Adipocyte (in vitro differentiated cells): Measurements from ENCODE around the gene KRTAP4-1.
A peak's percentile ranks its signal among the peaks of the same experiment; 100 is the strongest.
"Not testable (repeated sequence)": the region's sequence is repeated elsewhere in the genome, so short reads cannot be mapped to it uniquely, and the experiment has no call there.

Experiments
- DNase-seq: peaks from one replicate; pipeline ENCODE4 v3.0.0-alpha.2; 2015; ENCODE audit warnings: low read depth
- H3K27me3 ChIP-seq: replicated peaks from 2 replicates; pipeline ENCODE4 v1.7.0; 2013; ENCODE audit warnings: mild to moderate bottlenecking, low read length, moderate library complexity; ENCODE audit not compliant: control insufficient read depth, insufficient read depth
- H3K36me3 ChIP-seq: 2 replicates; pipeline ENCODE4 v1.7.0; 2013; ENCODE audit warnings: low read length, mild to moderate bottlenecking, moderate library complexity; ENCODE audit not compliant: control insufficient read depth, insufficient read depth, severe bottlenecking
- H3K4me1 ChIP-seq: 2 replicates; pipeline ENCODE4 v1.7.0; 2013; ENCODE audit warnings: mild to moderate bottlenecking, low read length, moderate library complexity; ENCODE audit not compliant: control insufficient read depth, insufficient read depth
- H3K4me3 ChIP-seq: 2 replicates; pipeline ENCODE4 v1.7.0; 2013; ENCODE audit warnings: mild to moderate bottlenecking, low read length, moderate library complexity
- H3K9ac ChIP-seq: 2 replicates; pipeline ENCODE4 v1.7.0; 2013; ENCODE audit warnings: mild to moderate bottlenecking, low read length, moderate library complexity
- H3K9me3 ChIP-seq: 2 replicates; pipeline ENCODE4 v1.7.0; 2013; ENCODE audit warnings: mild to moderate bottlenecking, low read length, moderate library complexity; ENCODE audit not compliant: control insufficient read depth

KRTAP4-1 gene

DNA sequence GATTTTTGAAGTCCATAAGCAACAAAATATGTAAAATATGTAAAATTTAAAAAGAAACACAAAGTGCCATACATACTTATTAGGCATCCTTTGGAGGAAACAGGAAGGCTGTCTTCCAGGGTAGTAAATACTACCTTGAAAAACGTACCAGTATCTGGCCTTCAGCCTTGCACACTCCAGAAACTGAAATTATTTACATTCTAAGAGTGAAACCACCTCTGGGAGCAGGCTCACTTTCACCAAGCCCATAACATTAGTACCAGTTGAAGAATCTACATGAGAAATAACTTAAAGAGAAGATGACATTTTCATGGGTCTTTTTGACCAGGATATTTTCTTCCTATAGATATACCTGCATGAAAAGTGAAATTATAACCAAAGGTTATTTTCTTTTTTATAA lies 11.4 kb upstream of the KRTAP4-1 start:
- peaks cover 3% of the 10 kb centered on the region for H3K9me3 ChIP-seq
- no peak overlapping the region for H3K4me3 ChIP-seq
- no peak for DNase-seq

DNA sequence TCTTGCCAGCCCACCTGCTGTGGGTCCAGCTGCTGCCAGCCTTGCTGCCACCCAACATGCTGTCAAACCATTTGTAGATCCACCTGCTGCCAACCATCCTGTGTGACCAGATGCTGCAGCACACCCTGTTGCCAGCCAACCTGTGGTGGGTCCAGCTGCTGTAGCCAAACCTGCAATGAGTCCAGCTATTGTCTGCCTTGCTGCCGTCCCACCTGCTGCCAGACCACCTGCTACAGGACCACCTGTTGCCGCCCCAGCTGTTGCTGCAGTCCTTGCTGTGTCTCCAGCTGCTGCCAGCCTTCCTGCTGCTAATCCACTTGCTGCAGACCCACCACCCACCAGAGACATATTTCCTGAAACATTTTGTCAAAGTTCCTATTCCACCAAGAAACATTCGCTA lies 5.6 kb upstream of the KRTAP4-1 start:
- Histone ChIP-seq H3K27me3 (no peaks in the 10 kb centered on the region), H3K9ac (no peak overlapping the region), H3K36me3 (no peaks in the 10 kb centered on the region), H3K4me1 (no peaks in the 10 kb centered on the region), H3K9me3 (no peaks in the 10 kb centered on the region), H3K4me3 (no peak overlapping the region)
- no peak for DNase-seq

More for the DNA sequence above, 11.4 kb upstream of the KRTAP4-1 start:
- Histone ChIP-seq H3K36me3 (no peaks in the 10 kb centered on the region), H3K9ac (no peak overlapping the region), H3K27me3 (no peaks in the 10 kb centered on the region), H3K4me1 (no peaks in the 10 kb centered on the region)

DNA sequence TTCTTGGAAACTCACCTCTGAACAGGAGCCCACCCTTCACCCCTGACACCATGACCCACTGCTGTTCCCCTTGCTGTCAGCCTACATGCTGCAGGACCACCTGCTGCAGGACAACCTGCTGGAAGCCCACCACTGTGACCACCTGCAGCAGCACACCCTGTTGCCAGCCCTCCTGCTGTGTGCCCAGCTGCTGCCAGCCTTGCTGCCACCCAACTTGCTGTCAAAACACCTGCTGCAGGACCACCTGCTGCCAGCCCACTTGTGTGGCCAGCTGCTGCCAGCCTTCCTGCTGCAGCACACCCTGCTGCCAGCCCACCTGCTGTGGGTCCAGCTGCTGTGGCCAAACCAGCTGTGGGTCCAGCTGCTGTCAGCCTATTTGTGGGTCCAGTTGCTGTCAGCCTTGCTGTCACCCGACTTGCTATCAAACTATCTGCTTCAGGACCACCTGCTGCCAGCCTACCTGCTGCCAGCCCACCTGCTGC lies 5.2 kb upstream of the KRTAP4-1 start, which contains the start of gene KRTAP9-1:
TSS of gene KRTAP9-1 (plus strand) at position 51 of the 482 bp plus-strand sequence. CDS start at position 51, 0 bp downstream.
- not testable (repeated sequence) for H3K36me3 ChIP-seq, H3K4me1 ChIP-seq, H3K9ac ChIP-seq, DNase-seq, H3K4me3 ChIP-seq, H3K27me3 ChIP-seq, H3K9me3 ChIP-seq

DNA sequence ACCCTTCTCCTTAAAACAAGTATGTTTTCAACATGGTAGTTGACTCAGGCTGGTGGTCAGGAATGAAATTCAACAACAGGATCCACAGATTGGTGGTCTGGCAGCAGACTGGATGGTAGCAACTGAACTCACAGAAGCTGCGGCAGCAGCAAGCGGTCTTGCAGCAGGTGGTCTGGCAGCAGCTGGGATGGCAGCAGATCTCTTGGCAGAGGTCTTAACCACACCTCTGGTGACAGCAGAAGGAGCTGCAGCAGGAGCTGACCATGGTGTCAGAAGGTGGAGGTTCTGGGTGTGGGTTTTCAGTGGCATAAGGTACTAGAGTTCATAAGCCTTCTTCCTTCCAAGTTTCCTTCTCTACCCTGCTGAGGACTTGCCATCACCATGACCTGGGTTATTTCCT lies 2.2 kb upstream of the KRTAP4-1 start:
- DNase-seq: no peak
- no peaks in the 10 kb centered on the region for H3K36me3 ChIP-seq
- no peak overlapping the region for H3K9ac ChIP-seq
- H3K4me1 ChIP-seq: no peaks in the 10 kb centered on the region
- H3K4me3 ChIP-seq: no peak overlapping the region
- no peaks in the 10 kb centered on the region for H3K9me3 ChIP-seq
- no peaks in the 10 kb centered on the region for H3K27me3 ChIP-seq

DNA sequence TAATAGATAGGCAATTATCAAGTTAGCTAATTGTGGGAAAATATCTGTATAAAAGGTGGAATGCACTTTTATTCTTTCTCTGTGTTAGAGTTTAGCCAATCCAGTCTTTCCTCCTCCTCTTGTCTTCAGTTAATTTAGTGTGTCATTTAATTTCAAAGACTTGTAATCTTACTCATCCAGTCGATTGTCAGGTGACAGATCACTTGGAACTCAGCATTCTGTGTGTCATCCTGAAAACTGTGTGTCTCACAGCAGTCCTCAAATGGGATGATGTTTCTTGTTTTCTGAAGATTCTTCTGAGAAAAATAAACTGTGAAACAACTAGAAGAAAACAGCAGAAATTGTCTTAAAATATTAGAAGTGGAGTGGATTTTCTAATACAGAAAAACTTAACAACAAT lies 290 bp upstream of the KRTAP4-1 start:
- no peak for DNase-seq
- H3K9me3 ChIP-seq: no peaks in the 10 kb centered on the region
- H3K27me3 ChIP-seq: no peaks in the 10 kb centered on the region
- H3K4me1 ChIP-seq: no peaks in the 10 kb centered on the region
- H3K9ac ChIP-seq: no peak overlapping the region
- no peaks in the 10 kb centered on the region for H3K36me3 ChIP-seq
- H3K4me3 ChIP-seq: no peak overlapping the region

DNA sequence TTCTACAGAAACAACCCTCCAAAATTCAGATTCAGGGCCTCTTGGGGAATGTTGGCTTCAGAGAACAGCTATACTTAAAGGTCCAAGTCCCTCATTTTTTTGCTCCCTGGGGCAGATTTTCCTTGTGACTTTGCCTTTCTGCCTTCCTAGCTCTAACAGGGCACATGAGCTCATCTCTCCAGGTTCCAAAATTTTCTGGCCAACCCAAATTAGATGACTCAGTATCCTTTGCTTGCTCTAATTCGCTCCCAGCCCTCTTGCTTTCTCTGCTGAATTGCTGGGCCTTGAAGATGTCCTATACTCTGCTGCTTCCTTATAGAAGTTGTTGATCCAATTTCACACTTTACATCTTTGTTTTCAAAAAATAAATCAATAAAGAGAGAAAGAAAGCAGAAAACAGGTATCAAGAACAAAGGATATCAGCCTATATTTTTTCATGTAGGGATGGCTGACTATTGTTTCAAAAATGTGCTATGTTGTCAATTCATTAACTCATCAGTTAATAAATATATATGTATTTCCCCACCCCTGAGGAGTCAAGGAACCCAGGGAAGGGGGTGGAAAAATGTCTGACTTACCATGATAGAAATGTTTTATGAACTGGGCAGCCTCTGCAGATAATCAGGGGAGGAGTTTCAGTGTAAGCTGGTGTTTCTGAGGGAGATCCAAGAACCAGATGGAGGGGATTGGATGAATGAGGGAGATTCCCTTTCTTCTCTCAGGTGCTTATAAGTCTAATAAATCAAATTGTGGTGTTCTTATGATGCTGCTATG lies 5.7 kb downstream of the KRTAP4-1 start:
- Histone ChIP-seq H3K4me1 (peaks cover 14% of the 10 kb centered on the region), H3K36me3 (no peaks in the 10 kb centered on the region)
- peak; percentile 27 for DNase-seq

DNA sequence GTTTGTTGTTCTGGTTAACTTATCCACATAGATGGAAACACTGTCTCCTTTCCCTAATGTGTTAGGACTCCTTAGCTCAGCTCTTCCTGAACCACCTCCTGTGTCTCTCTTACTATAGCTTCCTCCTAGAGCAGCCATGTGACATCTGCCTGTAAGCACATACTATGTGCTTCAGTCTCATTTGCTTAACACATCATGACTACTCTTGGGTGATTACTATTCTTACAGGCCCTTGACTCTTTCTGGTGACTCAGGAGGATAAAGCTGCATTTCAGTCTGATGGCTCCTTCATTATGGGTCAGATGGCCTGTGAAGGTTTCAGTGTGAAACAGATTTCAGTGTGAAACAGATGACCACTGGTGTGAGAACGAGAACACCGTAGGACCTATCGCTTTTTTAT lies 6.4 kb downstream of the KRTAP4-1 start:
- Histone ChIP-seq H3K4me3 (no peak overlapping the region), H3K27me3 (no peaks in the 10 kb centered on the region), H3K9me3 (no peaks in the 10 kb centered on the region), H3K9ac (no peak overlapping the region), H3K4me1 (peaks cover 14% of the 10 kb centered on the region), H3K36me3 (no peaks in the 10 kb centered on the region)
- peak; percentile 2 for DNase-seq

More for the DNA sequence above, 5.7 kb downstream of the KRTAP4-1 start:
- no peaks in the 10 kb centered on the region for H3K9me3 ChIP-seq
- H3K4me3 ChIP-seq: no peak overlapping the region
- no peak overlapping the region for H3K9ac ChIP-seq
- no peaks in the 10 kb centered on the region for H3K27me3 ChIP-seq

DNA sequence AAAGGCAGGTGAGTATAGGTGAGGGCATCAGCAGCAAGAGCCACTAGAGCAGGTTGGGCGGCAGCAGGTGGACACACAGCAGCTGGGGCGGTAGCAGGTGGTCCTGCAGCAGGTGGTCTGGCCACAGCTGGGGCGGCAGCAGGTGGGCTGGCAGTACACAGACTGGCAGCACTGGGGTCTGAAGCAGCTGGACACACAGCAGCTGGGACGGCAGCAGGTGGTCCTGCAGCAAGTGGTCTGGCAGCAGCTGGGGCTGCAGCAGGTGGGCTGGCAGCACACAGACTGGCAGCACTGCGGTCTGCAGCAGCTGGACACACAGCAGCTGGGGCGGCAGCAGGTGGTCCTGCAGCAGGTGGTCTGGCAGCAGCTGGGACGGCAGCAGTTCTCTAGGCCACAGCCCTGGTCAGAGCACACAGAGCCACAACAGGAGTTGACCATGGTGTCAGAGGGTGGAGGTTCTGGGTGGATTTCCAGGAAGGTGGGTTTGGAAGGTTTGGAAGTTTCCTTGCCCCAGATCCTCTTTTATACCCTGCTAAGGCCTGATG lies 6.9 kb downstream of the KRTAP4-1 start, which contains the start of gene KRTAP4-2:
TSS of gene KRTAP4-2 (minus strand) at position 495 of the 545 bp plus-strand sequence. CDS start at position 438, 57 bp downstream.
- no peak within 1 kb of the TSS for H3K9ac ChIP-seq
- H3K9me3 ChIP-seq: no peaks in the 10 kb centered on the region
- peaks cover 14% of the 10 kb centered on the region for H3K4me1 ChIP-seq
- no peaks in the 10 kb centered on the region for H3K36me3 ChIP-seq
- no peak for DNase-seq
- H3K27me3 ChIP-seq: no peaks in the 10 kb centered on the region
- H3K4me3 ChIP-seq: no peak within 1 kb of the TSS

DNA sequence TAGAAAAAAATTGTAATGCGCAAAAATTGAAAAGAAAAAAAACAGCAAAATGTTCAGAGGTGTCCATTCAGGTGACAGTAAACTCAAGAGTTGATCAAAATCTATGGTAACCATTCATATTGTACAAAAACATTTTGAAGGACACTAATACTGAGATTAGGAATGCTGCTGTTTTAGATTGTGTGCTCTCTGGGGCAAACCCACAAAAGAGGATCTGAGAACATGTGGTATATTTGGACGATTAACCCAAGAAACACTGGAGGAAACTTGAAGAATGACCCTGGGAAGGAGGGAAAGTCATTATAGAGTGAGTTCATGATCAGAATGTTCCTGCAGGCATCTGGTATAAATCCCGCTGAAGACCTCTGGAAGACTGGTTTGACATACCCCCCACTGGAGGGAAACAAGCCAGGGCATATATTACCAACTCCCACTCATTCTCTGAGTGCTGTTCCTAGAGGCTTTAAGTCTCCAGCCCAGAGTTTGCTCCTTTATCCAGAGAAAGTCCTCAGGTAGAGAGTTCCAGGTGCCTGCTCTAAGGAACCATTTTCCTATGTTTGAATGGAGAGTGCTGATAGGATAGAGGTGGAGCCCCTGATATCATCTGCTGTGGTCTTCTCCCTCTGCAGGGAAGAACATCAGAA lies 7.8 kb downstream of the KRTAP4-1 start:
- H3K27me3 ChIP-seq: no peaks in the 10 kb centered on the region
- H3K9ac ChIP-seq: no peak overlapping the region
- H3K4me1 ChIP-seq: peaks cover 14% of the 10 kb centered on the region

DNA sequence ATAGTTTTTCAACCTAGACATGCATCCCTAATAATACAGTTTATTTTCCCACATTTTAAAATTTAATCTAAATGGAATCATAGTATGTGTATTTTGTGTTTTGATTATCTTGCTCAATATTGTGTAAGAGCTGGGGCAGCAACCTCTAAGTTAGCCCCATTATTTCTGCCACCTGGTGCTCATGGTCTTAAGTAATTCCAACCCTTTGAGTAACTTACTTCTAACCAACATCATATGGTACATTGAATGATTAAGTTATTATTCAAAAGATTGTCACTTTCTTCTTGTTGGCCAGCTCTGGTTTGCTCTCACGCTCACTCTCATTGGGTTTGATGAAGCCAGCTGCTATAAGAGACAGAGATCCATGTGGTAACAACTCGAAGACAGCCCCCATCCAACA lies 12.8 kb downstream of the KRTAP4-1 start:
- Histone ChIP-seq H3K9me3 (no peaks in the 10 kb centered on the region), H3K4me1 (no peaks in the 10 kb centered on the region), H3K36me3 (no peaks in the 10 kb centered on the region), H3K9ac (no peak overlapping the region), H3K27me3 (no peaks in the 10 kb centered on the region), H3K4me3 (no peak overlapping the region)
- DNase-seq: no peak

More for the DNA sequence above, 7.8 kb downstream of the KRTAP4-1 start:
- H3K36me3 ChIP-seq: no peaks in the 10 kb centered on the region
- DNase-seq: no peak
- no peaks in the 10 kb centered on the region for H3K9me3 ChIP-seq
- H3K4me3 ChIP-seq: no peak overlapping the region

DNA sequence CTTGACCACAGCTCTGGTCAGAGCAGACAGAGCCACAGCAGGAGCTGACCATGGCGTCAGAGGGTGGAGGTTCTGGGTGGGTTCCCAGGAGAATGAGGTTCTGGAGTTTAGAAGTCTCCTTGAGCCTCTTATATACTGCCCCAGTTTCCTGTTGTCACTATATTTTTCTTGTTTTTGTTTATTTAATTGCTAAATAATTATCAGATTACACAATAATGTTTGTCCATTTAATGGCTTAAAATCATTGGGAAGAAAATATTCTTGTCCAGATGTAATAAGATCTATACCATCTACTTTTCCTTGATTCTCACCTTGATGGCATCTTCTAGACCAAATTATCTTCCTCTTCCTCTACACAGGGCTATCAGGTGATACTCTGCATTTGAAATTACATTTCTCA lies 16.6 kb downstream of the KRTAP4-1 start, which contains the start of gene KRTAP4-3:
TSS of gene KRTAP4-3 (minus strand) at position 101 of the 400 bp plus-strand sequence. CDS start at position 52, 49 bp downstream.
- Histone ChIP-seq H3K4me1 (no peaks in the 10 kb centered on the region), H3K36me3 (no peaks in the 10 kb centered on the region), H3K9ac (no peak within 1 kb of the TSS), H3K4me3 (no peak within 1 kb of the TSS), H3K9me3 (no peaks in the 10 kb centered on the region), H3K27me3 (no peaks in the 10 kb centered on the region)
- no peak for DNase-seq
